H4 (cell line): ENCODE data around the gene SURF1. TPM values are rescaled to one million over a fixed set of nuclear protein-coding genes. Genes with fewer than 3 reads are reported as not detected.
"Not testable (repeated sequence)": the region's sequence is repeated elsewhere in the genome, so short reads cannot be mapped to it uniquely, and the experiment has no call there.

Source experiments
- DNase-seq: peaks from one replicate; pipeline ENCODE4 v3.0.0-alpha.2; 2015; ENCODE audit warnings: low spot score
- total RNA-seq: library from RNA; depleted of rRNA; stranded (reverse); fragments of >200 nt; shearing (Covaris generic); gene quantifications from 2 replicates; pipeline ENCODE4 v1.2.3, GENCODE V29; 2014

The SURF1 gene
- total RNA-seq, 1 experiment from 2014 or later = 45.4 TPM

DNA sequence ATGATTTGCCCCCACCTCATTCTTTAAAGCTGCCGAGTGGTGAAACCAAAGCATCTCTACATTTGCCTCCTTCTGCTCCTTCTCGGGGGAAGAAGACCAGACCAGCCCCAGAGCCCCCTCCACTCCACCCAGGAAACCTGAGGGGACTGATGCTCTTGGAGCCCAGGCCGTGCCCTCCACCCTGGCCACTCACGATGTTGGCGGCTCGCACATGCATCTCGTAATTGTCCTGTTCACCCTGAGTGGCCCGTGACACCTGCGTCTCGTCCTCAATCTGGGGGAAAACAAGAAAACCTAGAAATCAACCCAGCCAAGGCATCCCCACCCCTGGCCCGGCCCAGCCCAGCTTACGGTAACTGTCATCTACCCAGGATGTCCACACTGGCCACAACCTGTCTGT is 11.3 kb downstream of the SURF1 start:
- DNase-seq = no peak

DNA sequence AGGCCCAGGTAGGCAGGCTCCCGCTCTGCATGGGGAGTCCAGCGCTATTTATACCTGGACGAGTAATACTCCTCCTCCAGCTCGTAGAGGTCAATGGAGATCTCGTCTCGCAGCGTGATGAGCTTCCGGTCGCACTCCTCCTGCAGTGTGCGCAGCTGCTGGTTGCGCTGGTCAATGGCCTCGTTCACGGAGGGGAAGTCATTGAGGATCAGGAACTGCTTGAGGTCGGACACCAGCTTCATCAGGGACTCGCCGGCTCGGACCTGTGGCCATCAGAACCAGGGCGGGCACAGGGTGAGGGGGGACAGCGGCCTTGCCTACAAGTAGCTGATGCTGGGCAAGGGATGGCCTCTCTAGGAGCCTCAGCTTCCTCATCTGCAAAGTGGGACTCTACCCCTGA is 12.2 kb downstream of the SURF1 start:
- no peak for DNase-seq

DNA sequence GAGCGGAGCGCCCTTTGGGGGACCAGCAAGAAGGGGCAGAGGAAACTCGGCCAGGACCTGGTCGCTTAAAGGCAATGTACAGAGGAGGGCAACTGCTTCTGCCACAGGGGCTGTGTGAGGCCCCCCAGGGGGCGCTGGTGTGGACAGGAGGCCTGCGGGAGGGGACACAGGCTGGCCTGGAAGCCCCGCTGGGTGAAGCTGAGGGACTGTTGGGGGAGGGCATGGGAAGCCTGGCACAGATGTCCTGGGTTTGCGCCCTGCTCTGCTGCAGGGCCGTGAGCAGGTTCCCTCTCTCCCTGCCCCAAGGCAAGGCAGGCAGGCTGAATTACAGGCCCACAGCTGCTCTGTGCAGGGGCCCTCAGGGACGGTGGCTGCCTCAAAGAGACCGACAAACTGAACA is 13.7 kb downstream of the SURF1 start:
- DNase-seq = no peak

DNA sequence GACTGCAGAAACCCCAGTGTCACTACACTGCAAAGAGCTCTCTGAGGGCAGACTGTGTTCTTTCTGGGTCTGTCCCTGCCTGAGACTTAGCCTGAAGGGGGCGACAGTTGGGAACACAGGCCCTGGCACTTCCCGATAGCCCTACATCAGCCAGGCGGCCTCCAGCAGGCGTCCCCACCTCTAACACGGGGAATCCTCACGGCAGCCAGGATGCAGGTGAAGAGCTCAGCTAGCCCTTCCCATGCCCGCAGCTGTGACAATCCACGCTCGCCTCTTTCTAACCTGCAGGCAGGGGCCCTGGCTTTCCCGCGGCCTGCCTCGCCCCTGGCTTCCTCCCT is 14.2 kb downstream of the SURF1 start:
- no peak for DNase-seq

- no peak for DNase-seq
Measured at GRCh38 chr9:133341369-133342068, 14.8 kb downstream of the SURF1 start.

- no peak for DNase-seq
Measured at GRCh38 chr9:133340916-133341315, 15.4 kb downstream of the SURF1 start.

GRCh38 chr9:133340256-133340655 is 16.0 kb downstream of the SURF1 start:
- DNase-seq = no peak

GRCh38 chr9:133339641-133340040 is 16.6 kb downstream of the SURF1 start:
- DNase-seq = no peak

DNA sequence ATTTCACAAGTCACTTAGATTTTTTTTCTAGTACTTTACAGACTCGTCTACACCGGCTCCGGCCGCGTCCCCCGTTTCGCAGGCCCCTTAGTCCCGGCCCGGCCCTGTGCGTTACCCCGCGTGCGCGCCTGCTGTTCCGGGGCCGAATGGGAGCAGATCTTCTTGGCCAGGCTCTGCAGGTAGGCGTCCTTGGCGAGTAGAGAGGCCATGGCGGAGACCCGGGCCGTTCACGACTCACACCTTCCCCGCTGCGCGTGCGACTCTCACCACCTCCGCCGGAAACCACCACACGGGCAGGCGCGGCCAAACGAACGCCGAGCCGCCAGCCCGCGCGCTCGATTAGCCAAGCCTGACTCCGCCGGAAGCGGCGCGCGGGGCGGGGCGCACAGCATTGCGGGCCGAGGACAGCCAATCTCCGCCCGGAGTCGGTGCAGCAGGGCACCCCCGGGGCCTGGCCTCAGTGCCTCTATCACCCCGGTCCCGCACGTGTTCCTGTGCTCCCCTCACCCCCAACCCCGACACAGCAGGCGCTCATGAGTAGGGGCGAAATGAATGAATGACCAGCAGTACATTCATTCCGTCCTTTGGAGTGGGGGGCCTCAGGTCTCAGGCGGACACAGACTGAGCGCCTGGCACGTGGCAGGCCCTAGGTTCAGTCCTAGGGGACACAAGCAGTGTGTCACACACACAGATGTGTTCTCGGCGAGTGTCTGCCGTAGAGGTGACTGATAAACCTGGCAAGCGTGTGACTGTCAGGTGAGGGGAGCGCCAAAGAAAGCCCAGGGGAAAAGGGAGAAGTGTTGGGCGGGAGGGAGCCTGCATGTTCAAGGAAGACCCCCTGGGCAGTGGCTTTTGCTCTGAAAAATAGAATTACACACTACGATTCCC is 20.1 kb downstream of the SURF1 start, which contains the start of gene SURF6:
Gene SURF6 (minus strand): TSS at position 265 of the 888 bp plus-strand sequence. CDS start 56 bp downstream, at position 209.
- peak; percentile 83 for DNase-seq

DNA sequence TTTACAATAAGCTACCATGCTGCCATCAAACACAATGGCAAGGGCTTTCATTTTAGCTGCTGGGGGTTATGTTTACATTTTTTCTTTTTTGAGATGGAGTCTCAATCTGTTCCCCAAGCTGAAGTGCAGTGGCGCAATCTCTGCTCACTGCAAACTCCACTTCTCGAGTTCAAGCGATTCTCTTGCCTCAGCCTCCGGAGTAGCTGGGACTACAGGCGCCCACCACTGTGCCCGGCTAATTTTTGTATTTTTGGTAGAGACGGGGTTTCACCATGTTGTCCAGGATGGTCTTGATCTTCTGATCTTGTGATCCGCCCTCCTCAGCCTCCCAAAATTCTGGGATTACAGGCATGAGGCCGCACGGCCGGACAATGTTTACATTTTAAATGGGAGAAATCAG is 21.4 kb downstream of the SURF1 start:
- not testable (repeated sequence) for DNase-seq

DNA sequence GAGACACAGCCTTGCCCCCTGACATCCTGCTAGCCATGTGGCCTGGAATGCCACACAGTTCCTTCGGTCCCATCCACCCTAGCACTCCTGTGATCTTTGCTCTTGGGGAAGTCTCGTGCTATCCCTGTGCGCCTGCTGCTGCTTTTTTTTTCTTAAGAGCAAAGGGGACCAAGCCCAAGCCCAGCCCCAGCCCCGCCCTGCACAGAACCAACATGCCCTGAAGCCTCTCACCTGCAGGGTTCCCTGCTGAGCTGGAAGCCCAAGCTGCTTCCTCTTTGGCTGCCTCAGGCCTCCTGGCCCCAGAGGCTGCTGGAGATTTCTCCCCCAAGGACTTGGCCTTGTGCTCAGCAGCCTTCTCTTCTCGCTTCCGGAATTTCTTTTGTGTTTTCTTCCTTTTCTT is 22.1 kb downstream of the SURF1 start:
- DNase-seq = no peak

GRCh38 chr9:133333566-133333965 is 22.7 kb downstream of the SURF1 start:
- DNase-seq = no peak

GRCh38 chr9:133333011-133333410 is 23.3 kb downstream of the SURF1 start:
- DNase-seq = no peak

- no peak for DNase-seq
Measured at GRCh38 chr9:133332381-133332730, 23.9 kb downstream of the SURF1 start.

GRCh38 chr9:133331641-133332380 is 24.5 kb downstream of the SURF1 start:
- DNase-seq = no peak

- no peak for DNase-seq
Measured at GRCh38 chr9:133331221-133331620, 25.1 kb downstream of the SURF1 start.

DNA sequence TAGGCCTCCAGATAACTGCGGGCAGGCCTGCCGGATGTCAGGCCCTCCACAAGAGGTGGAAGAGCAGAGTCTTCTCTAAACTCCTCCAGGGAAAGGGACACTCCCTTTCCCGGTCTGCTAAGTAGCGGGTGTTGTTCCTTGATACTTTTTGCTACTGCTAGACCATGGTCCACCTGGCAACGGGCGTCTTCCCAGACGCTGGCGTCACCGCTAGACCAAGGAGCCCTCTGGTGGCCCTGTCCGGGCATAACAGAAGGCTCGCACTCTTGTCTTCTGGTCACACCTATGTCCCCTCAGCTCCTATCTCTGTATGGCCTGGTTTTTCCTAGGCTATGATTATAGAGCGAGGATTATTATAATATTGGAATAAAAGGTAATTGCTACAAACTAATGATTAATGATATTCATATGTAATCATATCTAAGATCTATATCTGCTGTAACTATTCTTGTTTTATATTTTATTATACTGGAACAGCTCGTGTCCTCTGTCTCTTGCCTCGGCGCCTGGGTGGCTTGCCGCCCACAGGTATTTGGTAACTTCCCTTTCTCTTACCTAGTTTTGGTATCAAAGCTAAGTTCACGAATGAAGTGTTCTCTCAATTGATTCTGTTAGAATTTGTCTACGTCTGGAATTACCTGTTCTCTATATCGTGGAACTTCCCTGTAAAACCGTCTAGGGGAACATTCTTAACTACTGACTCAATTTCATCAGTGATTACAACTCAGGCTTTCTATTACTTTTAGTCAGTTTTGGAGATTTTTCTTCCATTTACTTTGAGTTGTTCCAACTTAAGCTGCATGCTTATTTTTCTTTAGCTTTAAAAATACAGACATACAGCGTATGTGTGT is 26.8 kb downstream of the SURF1 start:
- DNase-seq = not testable (repeated sequence)

GRCh38 chr9:133327834-133328484 is 28.3 kb downstream of the SURF1 start:
- no peak for DNase-seq

GRCh38 chr9:133327021-133327420 is 29.3 kb downstream of the SURF1 start:
- not testable (repeated sequence) for DNase-seq

- no peak for DNase-seq
Measured at GRCh38 chr9:133323991-133324703, 32.1 kb downstream of the SURF1 start.
